Suppressor macrophage treated with lipopolysaccharide for 1 hour (primary cell): ENCODE results near the gene CHSY3.

Source experiments
- DNase-seq, 3 donors: peaks; one replicate each; pipeline ENCODE4 v3.0.0-alpha.2; 2020 to 2022

The CHSY3 gene

GRCh38 chr5:130032807-130033206, 128.5 kb downstream of the CHSY3 start:
- DNase-seq = peak; percentile 63 to 70 (median 66)

- DNase-seq = peak; percentile 61 to 82 (median 78)
These were observed 130.4 kb downstream of the CHSY3 start for GRCh38 chr5:130034566-130035210.

GRCh38 chr5:130035388-130035787, 131.1 kb downstream of the CHSY3 start:
- DNase-seq = no peak

GRCh38 chr5:130037905-130038304, 133.6 kb downstream of the CHSY3 start:
- no peak for DNase-seq

GRCh38 chr5:130043834-130044233, 139.6 kb downstream of the CHSY3 start:
- DNase-seq = no peak

- no peak for DNase-seq
These were observed 141.1 kb downstream of the CHSY3 start for GRCh38 chr5:130045334-130045733.

GRCh38 chr5:130050585-130050984, 146.3 kb downstream of the CHSY3 start:
- DNase-seq = no peak

- no peak for DNase-seq
These were observed 148.5 kb downstream of the CHSY3 start for GRCh38 chr5:130052752-130053151.

GRCh38 chr5:130055572-130055971, 151.3 kb downstream of the CHSY3 start:
- no peak for DNase-seq

- DNase-seq = no peak
These were observed 157.5 kb downstream of the CHSY3 start for GRCh38 chr5:130061746-130062145.

GRCh38 chr5:130063603-130064002, 159.3 kb downstream of the CHSY3 start:
- DNase-seq = no peak

- DNase-seq = no peak
These were observed 160.2 kb downstream of the CHSY3 start for GRCh38 chr5:130064484-130064883.

GRCh38 chr5:130065617-130066016, 161.4 kb downstream of the CHSY3 start:
- no peak for DNase-seq

GRCh38 chr5:130066644-130067043, 162.4 kb downstream of the CHSY3 start:
- DNase-seq = no peak

GRCh38 chr5:130067364-130067763, 163.1 kb downstream of the CHSY3 start:
- no peak for DNase-seq

- DNase-seq = no peak
These were observed 163.8 kb downstream of the CHSY3 start for GRCh38 chr5:130068101-130068500.

GRCh38 chr5:130068988-130069387, 164.7 kb downstream of the CHSY3 start:
- no peak for DNase-seq

- no peak for DNase-seq
These were observed 170.6 kb downstream of the CHSY3 start for GRCh38 chr5:130074820-130075219.

- no peak for DNase-seq
These were observed 172.7 kb downstream of the CHSY3 start for GRCh38 chr5:130077007-130077406.

- DNase-seq = no peak
These were observed 174.4 kb downstream of the CHSY3 start for GRCh38 chr5:130078661-130079060.

- DNase-seq = no peak
These were observed 186.5 kb downstream of the CHSY3 start for GRCh38 chr5:130090569-130091270.

- DNase-seq = no peak
These were observed 188.7 kb downstream of the CHSY3 start for GRCh38 chr5:130092991-130093390.

GRCh38 chr5:130096483-130096882, 192.2 kb downstream of the CHSY3 start:
- no peak for DNase-seq

GRCh38 chr5:130099008-130099407, 194.7 kb downstream of the CHSY3 start:
- DNase-seq = no peak

GRCh38 chr5:130102375-130102774, 198.1 kb downstream of the CHSY3 start:
- no peak for DNase-seq
